ENCODE results near the gene DOCK2.

The DOCK2 gene

GRCh38 chr5:169911448-169912212, 274.6 kb downstream of the DOCK2 start:
- no peak for DNase-seq

DNA sequence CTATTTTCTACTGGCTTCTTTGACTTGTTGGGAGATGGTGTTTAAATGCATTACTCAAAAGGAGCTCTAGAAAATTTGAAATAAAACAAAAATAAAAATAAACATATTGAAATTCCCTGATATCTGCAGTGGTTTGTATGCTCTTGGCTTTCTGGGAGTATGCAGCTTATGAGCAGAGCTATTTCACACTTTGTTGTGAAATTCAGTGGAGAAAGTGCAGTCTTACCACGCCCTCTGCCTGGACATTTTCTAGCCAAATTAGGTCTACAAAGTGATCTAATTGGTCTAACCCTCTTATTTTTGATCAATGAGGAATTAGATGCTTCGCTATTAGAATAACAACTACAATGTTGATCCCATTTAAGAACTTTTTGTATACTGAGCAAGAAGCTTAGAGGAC, 276.4 kb downstream of the DOCK2 start:
- no peak for DNase-seq

- DNase-seq: no peak
Measured at GRCh38 chr5:169914766-169915165, 277.7 kb downstream of the DOCK2 start.

- no peak for DNase-seq
Measured at GRCh38 chr5:169917500-169917899, 280.4 kb downstream of the DOCK2 start.

DNA sequence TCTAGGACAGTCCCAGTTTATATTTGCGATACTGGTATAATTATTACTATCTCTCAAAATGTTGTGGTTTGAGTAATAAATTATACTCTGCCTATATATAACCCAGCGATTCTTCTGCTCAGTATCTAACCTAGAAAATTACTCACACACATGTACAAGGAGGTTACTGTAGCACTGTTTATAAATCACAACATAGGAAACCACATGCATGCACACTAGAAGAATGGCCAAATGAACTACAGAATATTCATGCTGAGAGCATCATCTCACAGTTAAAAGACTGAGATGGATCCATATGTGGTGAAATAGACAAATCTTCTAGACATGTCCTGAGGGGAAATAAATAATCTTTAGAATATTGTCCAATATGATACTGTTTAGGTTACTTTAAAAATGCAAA, 281.2 kb downstream of the DOCK2 start:
- no peak for DNase-seq

GRCh38 chr5:169920474-169920873, 283.4 kb downstream of the DOCK2 start:
- DNase-seq: no peak

DNA sequence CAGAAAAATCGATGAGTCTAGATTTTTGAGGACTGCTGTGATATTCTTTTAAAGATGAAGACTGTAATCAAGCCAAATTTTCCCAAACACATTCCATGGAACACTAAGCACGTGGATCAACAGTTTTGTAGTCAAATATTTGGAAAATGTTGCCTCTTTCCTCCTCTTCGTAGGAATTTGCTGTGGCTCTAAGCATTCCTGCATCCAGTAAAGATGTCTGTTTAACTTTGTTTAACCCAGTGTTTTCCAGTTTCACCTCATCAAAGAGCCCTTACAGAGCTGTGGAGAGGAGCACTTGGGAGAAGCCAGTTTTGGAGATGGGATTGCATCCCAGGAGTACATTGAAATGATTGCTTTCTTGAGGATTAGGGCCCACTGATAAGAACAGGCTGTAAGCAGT, 284.3 kb downstream of the DOCK2 start:
- no peak for DNase-seq

DNA sequence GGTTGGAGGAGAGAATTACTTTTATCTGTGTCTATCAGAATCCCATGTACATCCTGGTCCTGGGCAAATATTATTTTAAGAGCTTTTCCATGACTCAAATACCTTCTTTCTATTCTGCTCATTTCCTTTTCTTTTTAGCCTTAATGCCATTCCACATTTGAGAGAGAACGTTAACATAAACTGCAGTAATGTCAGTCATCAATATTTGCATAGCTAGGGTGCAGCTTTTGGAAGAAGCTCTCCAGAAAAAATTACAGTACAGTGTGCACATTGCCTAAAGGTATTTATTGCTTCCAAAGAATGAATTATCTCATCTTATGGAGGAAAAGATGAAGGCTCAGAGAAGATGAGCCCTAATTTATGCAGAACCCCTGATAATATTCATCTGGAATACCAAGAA, 284.9 kb downstream of the DOCK2 start:
- DNase-seq: no peak

DNA sequence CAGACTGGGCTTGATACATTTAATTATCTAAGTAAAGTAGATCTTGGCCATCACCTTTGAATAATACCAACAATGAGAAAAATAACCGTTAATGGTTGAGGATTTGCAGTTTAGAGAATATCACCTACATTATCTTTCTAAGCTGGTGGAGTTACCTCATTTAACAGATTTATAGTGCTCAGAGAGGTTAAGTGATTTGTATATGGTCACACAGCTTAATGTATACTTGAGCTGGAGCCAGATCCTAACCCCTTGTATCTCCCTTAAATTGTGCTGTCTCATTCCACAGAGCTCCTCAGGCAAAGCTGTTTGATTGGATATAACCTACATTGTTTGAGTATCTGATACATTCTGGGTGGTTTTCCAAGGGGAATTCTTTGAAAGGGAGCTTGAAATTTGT, 285.4 kb downstream of the DOCK2 start:
- no peak for DNase-seq

DNA sequence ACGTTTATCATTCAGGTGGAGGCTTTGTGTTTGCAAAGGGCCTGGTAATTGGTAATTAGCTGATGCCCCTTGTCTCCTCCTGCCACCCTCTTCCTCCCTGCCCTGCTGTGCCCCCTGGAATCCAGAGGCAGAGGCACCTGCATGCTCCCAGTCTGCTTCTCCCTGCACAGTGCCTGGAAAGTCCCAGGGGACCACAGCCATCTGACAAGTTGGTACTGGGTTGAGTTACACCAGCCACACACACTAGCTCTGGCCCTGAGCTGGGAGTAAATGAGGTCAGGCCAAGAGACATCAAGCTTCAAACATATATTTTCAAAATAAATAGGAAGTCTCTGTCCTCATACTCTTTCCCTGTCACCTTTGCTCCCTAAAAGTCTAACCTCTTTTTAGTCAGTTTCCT, 286.9 kb downstream of the DOCK2 start:
- no peak for DNase-seq

- no peak for DNase-seq
Measured at GRCh38 chr5:169933127-169933526, 296.1 kb downstream of the DOCK2 start.

GRCh38 chr5:169933616-169934015, 296.5 kb downstream of the DOCK2 start:
- DNase-seq: no peak

- no peak for DNase-seq
Measured at GRCh38 chr5:169934990-169935389, 297.9 kb downstream of the DOCK2 start.

- DNase-seq: no peak
Measured at GRCh38 chr5:169935762-169936161, 298.7 kb downstream of the DOCK2 start.

DNA sequence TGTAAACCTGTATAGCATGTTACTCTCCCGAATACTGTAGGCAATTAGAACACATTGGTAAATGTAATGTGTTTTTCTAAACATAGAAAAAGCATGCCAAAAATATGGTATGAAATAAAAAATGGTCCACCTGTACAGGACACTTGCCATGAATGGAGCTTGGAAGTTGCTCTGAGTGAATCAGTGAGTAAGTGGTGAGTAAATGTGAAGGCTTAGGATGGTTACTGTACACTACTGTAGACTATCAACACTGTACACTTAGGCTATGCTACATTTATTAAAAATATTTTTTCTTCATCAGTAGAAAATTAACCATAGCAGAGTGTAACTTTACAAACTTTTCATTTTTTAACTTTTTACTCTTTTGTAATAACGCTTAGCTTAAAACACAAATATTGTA, 301.4 kb downstream of the DOCK2 start:
- DNase-seq: no peak

DNA sequence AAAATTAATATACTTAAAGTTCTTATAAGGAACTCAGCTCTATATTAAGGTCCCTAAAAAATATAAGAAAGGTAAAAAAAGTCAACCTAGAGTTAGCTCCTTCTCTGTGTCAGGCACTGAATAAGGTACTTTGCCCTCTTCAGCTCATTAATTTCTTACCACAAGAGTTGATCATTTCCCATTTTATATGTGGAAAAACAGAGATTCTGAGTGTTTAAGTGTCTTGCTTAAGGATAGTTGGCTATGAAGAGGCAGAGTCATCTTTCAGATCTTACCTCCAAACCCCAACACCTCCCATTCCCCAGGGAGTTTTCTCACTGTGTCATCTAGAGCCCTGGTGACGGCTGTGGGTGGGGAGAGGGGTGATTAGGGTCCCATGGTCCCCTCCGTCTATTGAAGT, 302.7 kb downstream of the DOCK2 start:
- no peak for DNase-seq

DNA sequence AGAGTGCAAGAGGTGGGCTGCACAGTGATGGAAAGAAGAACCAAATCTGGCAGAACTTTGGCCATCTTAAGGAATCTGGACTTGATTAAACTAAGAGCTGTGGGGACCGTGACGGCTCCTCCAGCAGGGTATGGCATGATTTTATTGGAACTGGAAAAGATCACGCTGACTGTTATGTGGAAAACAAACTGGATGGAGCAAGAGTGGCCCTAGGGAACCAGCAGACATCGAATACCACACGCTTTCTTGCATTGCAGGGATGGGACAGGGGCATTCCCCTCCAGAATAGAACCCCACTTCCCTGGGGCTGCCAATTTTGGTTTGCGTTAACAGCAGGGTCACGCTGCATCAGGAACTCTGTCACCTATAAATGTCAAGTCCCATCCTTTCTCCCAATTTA, 304.5 kb downstream of the DOCK2 start:
- no peak for DNase-seq

- DNase-seq: no peak
Measured at GRCh38 chr5:169942181-169942580, 305.1 kb downstream of the DOCK2 start.

- no peak for DNase-seq
Measured at GRCh38 chr5:169943026-169943425, 306.0 kb downstream of the DOCK2 start.

GRCh38 chr5:169944115-169944514, 307.0 kb downstream of the DOCK2 start:
- DNase-seq: no peak

DNA sequence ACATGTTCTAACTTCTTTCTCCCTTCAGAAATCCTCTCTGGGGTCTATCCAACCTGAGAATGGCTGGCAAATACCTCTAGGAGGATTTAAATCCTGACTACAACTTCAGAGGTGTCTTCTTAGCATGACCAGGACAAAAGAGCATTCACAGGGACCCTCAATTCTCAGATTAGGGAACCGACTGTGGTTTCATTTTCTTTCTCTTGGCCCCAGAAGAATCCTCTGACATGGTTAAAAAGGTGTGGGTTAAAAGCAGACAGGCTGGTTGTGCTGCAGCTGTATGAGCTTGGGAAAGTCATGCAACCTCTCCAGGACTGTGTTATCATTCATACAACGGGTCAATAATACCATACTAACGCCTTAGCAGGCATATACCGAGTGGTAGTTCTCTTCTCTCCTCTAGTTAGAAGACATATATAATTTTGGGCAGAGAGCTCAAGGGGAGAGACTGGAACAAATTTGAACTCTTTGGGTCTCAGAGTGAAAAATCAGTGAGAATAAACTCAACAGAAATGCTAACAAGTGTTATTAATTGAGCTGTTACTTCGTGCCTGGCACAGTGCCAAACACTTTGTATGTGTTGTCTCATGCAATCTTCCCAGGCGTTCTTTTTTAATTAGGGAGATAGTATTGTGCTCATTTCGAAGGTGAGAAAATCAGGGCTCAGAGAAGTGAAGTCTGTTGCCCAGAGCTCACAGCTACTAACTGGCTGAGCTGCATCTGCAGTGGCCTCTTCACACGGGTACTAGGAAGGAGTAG, 308.0 kb downstream of the DOCK2 start:
- DNase-seq: no peak

- no peak for DNase-seq
Measured at GRCh38 chr5:169945831-169946261, 308.8 kb downstream of the DOCK2 start.

DNA sequence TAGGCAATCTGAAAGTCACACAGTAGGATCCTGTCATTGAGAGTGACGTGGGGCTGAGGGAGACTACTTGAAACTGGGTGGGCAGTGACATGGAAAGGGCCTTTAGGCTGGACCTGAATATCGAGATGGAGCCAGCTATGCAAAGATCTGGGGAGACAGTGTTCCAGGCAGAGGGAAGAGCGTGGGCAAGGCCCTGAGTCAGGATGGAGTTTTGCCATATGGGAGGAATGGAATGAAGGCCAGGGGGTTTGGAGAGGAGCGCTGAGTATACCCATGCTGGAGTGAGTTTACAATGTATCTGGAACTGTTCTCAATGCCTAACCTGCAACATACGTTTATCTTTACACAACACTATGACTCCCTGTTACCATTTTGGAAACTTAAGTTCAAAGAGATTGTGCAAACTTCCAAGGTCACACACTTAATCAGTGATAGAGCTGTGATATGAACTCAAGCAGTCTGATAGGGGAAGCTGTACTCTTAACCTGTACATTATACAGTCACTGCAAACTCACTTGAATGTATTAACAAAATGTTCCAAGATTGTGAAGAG, 309.7 kb downstream of the DOCK2 start:
- no peak for DNase-seq

DNA sequence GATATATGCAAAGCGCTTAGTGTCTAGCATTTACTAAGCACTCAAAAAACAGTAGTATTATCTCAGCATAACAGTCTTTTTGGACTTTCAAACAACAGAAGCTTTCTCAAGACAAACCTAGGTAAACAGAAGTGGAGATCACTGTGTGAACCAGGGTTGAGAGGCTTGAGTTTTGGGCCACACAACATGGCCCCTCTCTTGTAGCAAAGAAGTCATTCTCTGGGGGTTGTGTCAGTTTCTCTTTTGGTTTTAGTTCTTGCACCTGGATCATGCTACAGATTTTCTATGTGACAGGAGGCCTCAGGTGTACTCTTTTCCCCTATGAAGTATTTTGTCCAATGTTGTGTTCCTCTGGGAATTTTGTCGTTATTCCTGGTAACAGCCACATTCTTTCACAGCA, 313.3 kb downstream of the DOCK2 start:
- no peak for DNase-seq

Data from 8988T (cell line).